ENCODE measurements around the gene COL25A1.
"Not testable (repeated sequence)": the region's sequence is repeated elsewhere in the genome, so short reads cannot be mapped to it uniquely, and the experiment has no call there.

The COL25A1 gene

GRCh38 chr4:109046471-109047201 lies 255.8 kb downstream of the COL25A1 start:
- FAIRE-seq = no peak

- FAIRE-seq = no peak
Observed at GRCh38 chr4:109044431-109044830, 258.0 kb downstream of the COL25A1 start.

- no peak for FAIRE-seq
Observed at GRCh38 chr4:109043286-109043685, 259.2 kb downstream of the COL25A1 start.

GRCh38 chr4:109041463-109042360 lies 260.7 kb downstream of the COL25A1 start:
- FAIRE-seq = no peak

- no peak for FAIRE-seq
Observed at GRCh38 chr4:109040441-109040840, 262.0 kb downstream of the COL25A1 start.

- no peak for FAIRE-seq
Observed at GRCh38 chr4:109037026-109037425, 265.4 kb downstream of the COL25A1 start.

- no peak for FAIRE-seq
Observed at GRCh38 chr4:109033993-109034392, 268.5 kb downstream of the COL25A1 start.

GRCh38 chr4:109032671-109033070 lies 269.8 kb downstream of the COL25A1 start:
- no peak for FAIRE-seq

GRCh38 chr4:109029987-109030386 lies 272.5 kb downstream of the COL25A1 start:
- FAIRE-seq = no peak

GRCh38 chr4:109027016-109027500 lies 275.4 kb downstream of the COL25A1 start:
- no peak for FAIRE-seq

- no peak for FAIRE-seq
Observed at GRCh38 chr4:109026588-109026987, 275.9 kb downstream of the COL25A1 start.

GRCh38 chr4:109025471-109026076 lies 276.9 kb downstream of the COL25A1 start:
- FAIRE-seq = no peak

GRCh38 chr4:109022961-109023360 lies 279.5 kb downstream of the COL25A1 start:
- no peak for FAIRE-seq

GRCh38 chr4:109021630-109022029 lies 280.8 kb downstream of the COL25A1 start:
- not testable (repeated sequence) for FAIRE-seq

GRCh38 chr4:109020861-109021260 lies 281.6 kb downstream of the COL25A1 start:
- no peak for FAIRE-seq

- FAIRE-seq = no peak
Observed at GRCh38 chr4:109016200-109016599, 286.3 kb downstream of the COL25A1 start.

- no peak for FAIRE-seq
Observed at GRCh38 chr4:109015413-109015810, 287.0 kb downstream of the COL25A1 start.

GRCh38 chr4:109014593-109015412 lies 287.7 kb downstream of the COL25A1 start:
- FAIRE-seq = no peak

GRCh38 chr4:109012286-109012880 lies 290.1 kb downstream of the COL25A1 start:
- no peak for FAIRE-seq

GRCh38 chr4:109011241-109012026 lies 291.0 kb downstream of the COL25A1 start:
- FAIRE-seq = no peak

GRCh38 chr4:109010521-109010920 lies 291.9 kb downstream of the COL25A1 start:
- FAIRE-seq = no peak
